Calu3 (cell line): Measurements from ENCODE around the gene CLDN9. TPM values are rescaled to one million over a fixed set of nuclear protein-coding genes. Genes with fewer than 3 reads are reported as not detected.

Experiments
- BruUV-seq: library from RNA; stranded (reverse); fragments of 400-500 nt; replicated peaks from 2 replicates; lab custom pipeline; 2021; lab: Mats Ljungman, UMichigan
- CTCF ChIA-PET: fragments of 300-600 bp; sonication (Branson Sonifier 250); formaldehyde crosslinking; loops from one replicate; lab custom pipeline; 2022; ENCODE audit warnings: antibody characterized with exemption; lab: Charles Lee
- DNase-seq: peaks from one replicate; pipeline ENCODE4 v3.0.0; 2022
- H3K27ac Mint-ChIP-seq: one replicate; pipeline ENCODE4 v1.8.0; 2022; ENCODE audit warnings: mixed read lengths; ENCODE audit not compliant: unreplicated experiment
- H3K27me3 Mint-ChIP-seq: one replicate; pipeline ENCODE4 v1.8.0; 2022; ENCODE audit warnings: mixed read lengths; ENCODE audit not compliant: unreplicated experiment
- H3K36me3 Mint-ChIP-seq: one replicate; pipeline ENCODE4 v1.8.0; 2022; ENCODE audit warnings: mild to moderate bottlenecking, moderate library complexity, mixed read lengths; ENCODE audit not compliant: insufficient read depth, unreplicated experiment
- H3K4me1 Mint-ChIP-seq: one replicate; pipeline ENCODE4 v1.8.0; 2022; ENCODE audit warnings: mild to moderate bottlenecking, low read depth, mixed read lengths; ENCODE audit not compliant: unreplicated experiment
- H3K4me3 Mint-ChIP-seq: one replicate; pipeline ENCODE4 v1.8.0; 2022; ENCODE audit warnings: mild to moderate bottlenecking, low read depth, moderate library complexity, mixed read lengths; ENCODE audit not compliant: unreplicated experiment
- H3K9me3 Mint-ChIP-seq: one replicate; pipeline ENCODE4 v1.8.0; 2022; ENCODE audit warnings: low read depth, mixed read lengths; ENCODE audit not compliant: unreplicated experiment
- CTCF ChIP-seq: fragments of 200-600 bp; IDR thresholded peaks from one replicate; pipeline ENCODE4 v1.8.0; 2022; ENCODE audit warnings: antibody characterized with exemption; ENCODE audit not compliant: unreplicated experiment
- intact Hi-C: fragments of 100-400 bp; cut with micrococcal nuclease; formaldehyde crosslinking; loops from one replicate; pipeline ENCODE4 v1.10.0; 2022; ENCODE audit not compliant: unreplicated experiment
- total RNA-seq: library from RNA; stranded (reverse); gene quantifications from 2 replicates; pipeline ENCODE4 v1.2.3, GENCODE V29; 2022

Gene CLDN9
- total RNA-seq, 1 experiment from 2014 or later: 13.5 TPM

- H3K27ac Mint-ChIP-seq: peak overlapping the region; percentile 54
- peaks cover 76% of the 10 kb centered on the region for H3K27me3 Mint-ChIP-seq
- TF ChIP-seq CTCF: no peak
- H3K9me3 Mint-ChIP-seq: no peaks in the 10 kb centered on the region
- peak overlapping the region; percentile 81 for H3K4me3 Mint-ChIP-seq
- peak; percentile 81 for DNase-seq
- CTCF ChIA-PET: interaction anchor here (0.6 kb wide), 1 partner anchor 52 kb away, joined by 3 read pairs; no protein-coding TSS in a partner anchor
- BruUV-seq: no TSS peak
- peaks cover 44% of the 10 kb centered on the region for H3K36me3 Mint-ChIP-seq
- peaks cover 15% of the 10 kb centered on the region for H3K4me1 Mint-ChIP-seq
- intact Hi-C loops: no loop called here
These were observed 48.0 kb upstream of the CLDN9 start for GRCh38 chr16:2964475-2965336.

- Mint-ChIP-seq H3K27me3 (peaks cover 62% of the 10 kb centered on the region), H3K36me3 (peaks cover 53% of the 10 kb centered on the region), H3K4me3 (no peak overlapping the region), H3K27ac (no peak overlapping the region), H3K4me1 (peaks cover 18% of the 10 kb centered on the region), H3K9me3 (no peaks in the 10 kb centered on the region)
- no peak for DNase-seq
- intact Hi-C loops: no loop called here
- BruUV-seq: no TSS peak
- CTCF ChIA-PET: no interaction called here
- no peak for TF ChIP-seq CTCF
These were observed 46.5 kb upstream of the CLDN9 start for GRCh38 chr16:2966043-2966807.

- no peaks in the 10 kb centered on the region for H3K9me3 Mint-ChIP-seq
- no peak overlapping the region for H3K4me3 Mint-ChIP-seq
- H3K27ac Mint-ChIP-seq: no peak overlapping the region
- CTCF ChIA-PET: interaction anchor here (0.8 kb wide), 1 partner anchor 9 kb away, joined by 4 read pairs; no protein-coding TSS in a partner anchor
- peaks cover 22% of the 10 kb centered on the region for H3K4me1 Mint-ChIP-seq
- DNase-seq: peak; percentile 55
- TF ChIP-seq CTCF: no peak
- intact Hi-C loops: no loop called here
- BruUV-seq: no TSS peak
- peaks cover 56% of the 10 kb centered on the region for H3K27me3 Mint-ChIP-seq
- H3K36me3 Mint-ChIP-seq: peaks cover 59% of the 10 kb centered on the region
These were observed 45.9 kb upstream of the CLDN9 start for GRCh38 chr16:2966808-2967191.

- TF ChIP-seq CTCF: no peak
- peaks cover 52% of the 10 kb centered on the region for H3K27me3 Mint-ChIP-seq
- H3K36me3 Mint-ChIP-seq: peaks cover 63% of the 10 kb centered on the region
- H3K27ac Mint-ChIP-seq: no peak overlapping the region
- H3K9me3 Mint-ChIP-seq: no peaks in the 10 kb centered on the region
- H3K4me1 Mint-ChIP-seq: peaks cover 27% of the 10 kb centered on the region
- CTCF ChIA-PET: interaction anchor here (0.8 kb wide), 1 partner anchor 9 kb away, joined by 4 read pairs; no protein-coding TSS in a partner anchor
- no TSS peak for BruUV-seq
- no peak for DNase-seq
- H3K4me3 Mint-ChIP-seq: no peak overlapping the region
- intact Hi-C loops: no loop called here
These were observed 45.5 kb upstream of the CLDN9 start for GRCh38 chr16:2967211-2967631.
